ENCODE results near the gene MTERF2. TPM values are rescaled to one million over a fixed set of nuclear protein-coding genes. Genes with fewer than 3 reads are reported as not detected.

The MTERF2 gene
- total and polyA plus RNA-seq, 2 of the 13 experiments (the other 11 are each of a cell fraction or from before 2014, with no cell fraction given) = 8.0 to 11.6 TPM

GRCh38 chr12:106975993-106976658 lies 10.8 kb downstream of the MTERF2 start (continued):
- TF ChIP-seq ZNF138 (CRISPR knock-in tag; IDR thresholded peaks at IDR 0.05; ENCODE audit: low read depth) = no peak
- TF ChIP-seq DMAP1 (CRISPR knock-in tag; IDR thresholded peaks at IDR 0.05) = no peak
- no peak for TF ChIP-seq SRSF9 (IDR thresholded peaks at IDR 0.05; ENCODE audit: borderline replicate concordance, insufficient read depth, low read depth, low read length, poor library complexity, severe bottlenecking)
- TF ChIP-seq MED13 (CRISPR knock-in tag; IDR thresholded peaks at IDR 0.05) = no peak
- TF ChIP-seq TIGD3 (CRISPR knock-in tag; IDR thresholded peaks at IDR 0.05; ENCODE audit: borderline replicate concordance) = no peak
- no peak for TF ChIP-seq ZNF687 (CRISPR knock-in tag; IDR thresholded peaks at IDR 0.05)
- TF ChIP-seq KLF9 (CRISPR knock-in tag; IDR thresholded peaks at IDR 0.05; ENCODE audit: low read depth) = no peak
- TF ChIP-seq ZNF20 (CRISPR knock-in tag; IDR thresholded peaks at IDR 0.05) = no peak
- TF ChIP-seq U2AF2 (IDR thresholded peaks at IDR 0.05; ENCODE audit: low read depth, low read length) = no peak
- 0 out of 2 replicates have a peak, but pooled peaks have one; percentile 26 for TF ChIP-seq KAT7 (CRISPR knock-in tag; IDR thresholded peaks at IDR 0.05; ENCODE audit: borderline replicate concordance)
- no peak for TF ChIP-seq CERS6 (CRISPR knock-in tag; IDR thresholded peaks at IDR 0.05)
- TF ChIP-seq ZSCAN29 (CRISPR knock-in tag; conservative IDR thresholded peaks at IDR 0.05) = no peak
- no peak for TF ChIP-seq TRIM24 (CRISPR knock-in tag; IDR thresholded peaks at IDR 0.05)
- no peak for TF ChIP-seq HDAC1 (CRISPR knock-in tag; IDR thresholded peaks at IDR 0.05)
- no peak for TF ChIP-seq ZNF784 (CRISPR knock-in tag; IDR thresholded peaks at IDR 0.05; ENCODE audit: borderline replicate concordance)
- TF ChIP-seq SALL1 (CRISPR knock-in tag; IDR thresholded peaks at IDR 0.05) = peak; percentile 42; the same call in 1 of the 2 replicates
- TF ChIP-seq ZBTB25 (CRISPR knock-in tag; IDR thresholded peaks at IDR 0.05) = no peak
- TF ChIP-seq DPF2 (CRISPR knock-in tag; IDR thresholded peaks at IDR 0.05; ENCODE audit: borderline replicate concordance, low read depth) = peak; percentile 48; the same call in 1 of the 2 replicates
- no peak for TF ChIP-seq ZFP62 (CRISPR knock-in tag; IDR thresholded peaks at IDR 0.05)
- no peak for TF ChIP-seq ZNF12 (CRISPR knock-in tag; IDR thresholded peaks at IDR 0.05)
- no peak for TF ChIP-seq IRF1 (CRISPR knock-in tag; IDR thresholded peaks at IDR 0.05; ENCODE audit: low read depth)
